Transverse colon (tissue), 4 donors: Measurements from ENCODE around the gene SFXN4.

ENCODE experiments used
- CTCF ChIP-seq, 5 experiments: fragments of 200-600 bp in 3 of 5; fragments of 450-650 bp in 2 of 5; sonication (generic) in 3 of 5; IDR thresholded peaks; 1 replicate in 2 of 5; 2 replicates in 3 of 5; pipeline ENCODE4 v1.5.1; 2016 to 2017; ENCODE audit warnings: antibody characterized with exemption in 5 of 5, inconsistent platforms in 3 of 5, mild to moderate bottlenecking in 2 of 5, moderate library complexity in 1 of 5
- POLR2AphosphoS5 ChIP-seq, 3 donors: sonication (generic); formaldehyde crosslinking; IDR thresholded peaks; one replicate each; pipeline ENCODE4 v1.6.1; 2016; ENCODE audit warnings: antibody characterized with exemption in 3 of 3

GRCh38 chr10:119140603-119141245 is 24.8 kb downstream of the SFXN4 start:
- TF ChIP-seq CTCF (IDR thresholded peaks at IDR 0.05) (no peak), POLR2AphosphoS5 (IDR thresholded peaks at IDR 0.05) (no peak)
